Activated CD8-positive, alpha-beta T cell treated with anti-CD3 and anti-CD28 coated beads for 36 hours (primary cell): ENCODE measurements around the gene STUM. TPM values are rescaled to one million over a fixed set of nuclear protein-coding genes. Genes with fewer than 3 reads are reported as not detected.

Experiments
- ATAC-seq: fragments of 200-7000 bp; cut with Tn5 transposase; one replicate; pipeline ENCODE4 v1.10.0; 2021; ENCODE audit warnings: mild to moderate bottlenecking, moderate library complexity
- CTCF ChIA-PET: fragments of 350-600 bp; sonication (Branson Sonifier 250); formaldehyde crosslinking; loops from one replicate; lab custom pipeline; 2021; ENCODE audit warnings: antibody characterized with exemption; lab: Charles Lee
- POLR2A ChIA-PET: fragments of 350-600 bp; sonication (Branson Sonifier 250); formaldehyde crosslinking; loops from one replicate; lab custom pipeline; 2021; ENCODE audit warnings: antibody characterized with exemption; lab: Charles Lee
- DNase-seq: peaks from one replicate; pipeline ENCODE4 v3.0.0-alpha.2; 2020
- H3K27ac Mint-ChIP-seq: one replicate; pipeline ENCODE4 v1.8.0; 2021; ENCODE audit warnings: mild to moderate bottlenecking, mixed read lengths
- H3K27me3 Mint-ChIP-seq: one replicate; pipeline ENCODE4 v1.8.0; 2021; ENCODE audit warnings: mixed read lengths
- H3K36me3 Mint-ChIP-seq: one replicate; pipeline ENCODE4 v1.8.0; 2021; ENCODE audit warnings: low read depth, mixed read lengths
- H3K4me1 Mint-ChIP-seq: one replicate; pipeline ENCODE4 v1.8.0; 2021; ENCODE audit warnings: low read depth, mixed read lengths
- H3K4me3 Mint-ChIP-seq: one replicate; pipeline ENCODE4 v1.8.0; 2021; ENCODE audit warnings: mild to moderate bottlenecking, moderate library complexity, mixed read lengths
- H3K9me3 Mint-ChIP-seq: one replicate; pipeline ENCODE4 v1.8.0; 2021; ENCODE audit warnings: mixed read lengths
- intact Hi-C: fragments of 100-400 bp; cut with micrococcal nuclease; formaldehyde crosslinking; loops from one replicate; pipeline ENCODE4 v1.10.0; 2022
- total RNA-seq, 2 experiments: library from RNA; stranded (reverse); gene quantifications; one replicate each; pipeline ENCODE4 v1.2.3, GENCODE V29; 2021
- TF ChIP-seq, protein P1 (sequence below): fragments of 200-600 bp; IDR thresholded peaks from one replicate; pipeline ENCODE4 v1.8.0; 2022; ENCODE audit warnings: antibody characterized with exemption, mild to moderate bottlenecking

The STUM gene
- total RNA-seq, 2 experiments from 2014 or later = not detected

DNA sequence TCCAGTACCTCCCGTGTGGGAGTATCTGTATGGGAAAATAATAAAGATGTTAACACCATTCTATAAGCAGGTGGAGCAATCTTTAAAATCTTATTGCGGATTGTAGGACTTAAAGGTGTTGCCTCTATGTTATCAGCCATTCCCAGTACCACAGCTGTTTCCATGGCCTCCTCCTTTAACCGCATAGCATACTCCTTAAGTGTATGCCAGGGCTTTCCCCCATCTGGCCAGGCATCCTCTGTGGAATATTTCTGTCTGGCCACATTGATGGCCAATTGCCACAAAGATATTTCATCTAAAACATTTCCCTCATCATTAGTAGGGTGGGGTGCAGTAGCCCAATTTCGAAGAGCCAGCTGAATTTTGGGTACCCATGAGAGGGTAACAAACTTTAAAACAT is 7.3 kb upstream of the STUM start:
- ATAC-seq = no peak
- H3K4me3 Mint-ChIP-seq = no peak overlapping the region
- H3K4me1 Mint-ChIP-seq = no peaks in the 10 kb centered on the region
- H3K27ac Mint-ChIP-seq = no peak overlapping the region
- ChIA-PET CTCF (interaction anchor here (1.3 kb wide), 2 partner anchors 67 to 85 kb away, joined by 3 to 4 read pairs; no protein-coding TSS in a partner anchor), POLR2A (no interaction called here)
- H3K27me3 Mint-ChIP-seq = peaks cover 10% of the 10 kb centered on the region
- H3K9me3 Mint-ChIP-seq = no peaks in the 10 kb centered on the region
- intact Hi-C loops = loop anchor here (10.0 kb wide), 1 partner anchor 116 kb away; no protein-coding TSS in a partner anchor
- no peaks in the 10 kb centered on the region for H3K36me3 Mint-ChIP-seq
- DNase-seq = no peak
- TF ChIP-seq, protein P1, sequence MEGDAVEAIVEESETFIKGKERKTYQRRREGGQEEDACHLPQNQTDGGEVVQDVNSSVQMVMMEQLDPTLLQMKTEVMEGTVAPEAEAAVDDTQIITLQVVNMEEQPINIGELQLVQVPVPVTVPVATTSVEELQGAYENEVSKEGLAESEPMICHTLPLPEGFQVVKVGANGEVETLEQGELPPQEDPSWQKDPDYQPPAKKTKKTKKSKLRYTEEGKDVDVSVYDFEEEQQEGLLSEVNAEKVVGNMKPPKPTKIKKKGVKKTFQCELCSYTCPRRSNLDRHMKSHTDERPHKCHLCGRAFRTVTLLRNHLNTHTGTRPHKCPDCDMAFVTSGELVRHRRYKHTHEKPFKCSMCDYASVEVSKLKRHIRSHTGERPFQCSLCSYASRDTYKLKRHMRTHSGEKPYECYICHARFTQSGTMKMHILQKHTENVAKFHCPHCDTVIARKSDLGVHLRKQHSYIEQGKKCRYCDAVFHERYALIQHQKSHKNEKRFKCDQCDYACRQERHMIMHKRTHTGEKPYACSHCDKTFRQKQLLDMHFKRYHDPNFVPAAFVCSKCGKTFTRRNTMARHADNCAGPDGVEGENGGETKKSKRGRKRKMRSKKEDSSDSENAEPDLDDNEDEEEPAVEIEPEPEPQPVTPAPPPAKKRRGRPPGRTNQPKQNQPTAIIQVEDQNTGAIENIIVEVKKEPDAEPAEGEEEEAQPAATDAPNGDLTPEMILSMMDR = no peak

DNA sequence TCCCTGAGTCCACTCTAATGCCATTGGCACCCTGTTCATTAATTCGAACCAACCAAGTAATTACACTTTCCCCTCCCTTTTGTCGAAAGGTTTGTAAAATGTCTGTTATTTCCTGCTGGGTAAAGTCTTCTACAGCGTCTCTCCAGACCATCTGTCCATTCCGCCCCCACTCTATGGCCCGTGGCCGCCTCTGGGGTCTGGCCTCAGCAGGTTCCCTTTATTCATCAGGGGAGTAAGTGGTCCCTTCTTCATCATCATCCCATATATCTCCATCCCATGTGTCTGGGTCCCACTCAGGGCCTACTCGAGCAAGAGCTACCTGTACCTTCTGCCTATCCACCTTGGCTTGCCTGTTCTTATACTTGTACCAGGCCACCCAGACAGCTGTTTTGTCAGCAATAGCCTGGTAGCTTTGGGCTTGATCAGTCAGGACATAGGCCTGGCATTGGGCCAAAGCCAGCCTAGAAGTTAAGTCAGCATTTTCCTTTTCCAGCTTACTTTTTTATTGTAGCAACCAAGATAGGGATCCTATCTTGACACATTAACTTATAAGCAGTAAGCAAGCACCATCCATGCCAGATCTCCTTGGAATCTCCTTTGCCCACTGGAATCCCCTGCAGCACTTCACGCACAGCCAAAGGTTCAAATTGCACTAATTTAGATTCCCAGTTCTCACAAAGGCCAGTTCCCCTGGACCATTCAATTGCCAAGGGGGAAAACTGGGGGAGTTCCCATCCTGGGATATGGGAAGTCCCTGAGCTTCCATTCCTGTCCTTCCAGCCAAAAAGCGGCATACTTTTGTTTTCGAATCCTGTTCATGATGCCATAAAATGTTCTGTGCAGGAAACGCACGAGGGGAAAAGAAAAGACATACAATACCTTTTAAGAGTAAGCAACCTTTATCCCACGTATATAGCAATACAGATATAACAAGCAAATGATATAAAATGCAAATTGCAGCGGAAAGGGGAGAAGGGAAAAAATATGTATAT is 6.6 kb upstream of the STUM start:
- ATAC-seq (no peak), DNase-seq (no peak)
- H3K27me3 Mint-ChIP-seq = peaks cover 15% of the 10 kb centered on the region
- H3K36me3 Mint-ChIP-seq = no peaks in the 10 kb centered on the region
- TF ChIP-seq, protein P1 = no peak
- H3K4me3 Mint-ChIP-seq = no peak overlapping the region
- intact Hi-C loops = loop anchor here (10.0 kb wide), 1 partner anchor 117 kb away; no protein-coding TSS in a partner anchor
- H3K27ac Mint-ChIP-seq = no peak overlapping the region
- POLR2A ChIA-PET = interaction anchor here (0.6 kb wide), 2 partner anchors 8 to 26 kb away, joined by 3 to 4 read pairs; no protein-coding TSS in a partner anchor
- no peaks in the 10 kb centered on the region for H3K4me1 Mint-ChIP-seq
- no peaks in the 10 kb centered on the region for H3K9me3 Mint-ChIP-seq
- CTCF ChIA-PET = interaction anchor here (1.3 kb wide), 2 partner anchors 67 to 84 kb away, joined by 3 to 4 read pairs; no protein-coding TSS in a partner anchor

DNA sequence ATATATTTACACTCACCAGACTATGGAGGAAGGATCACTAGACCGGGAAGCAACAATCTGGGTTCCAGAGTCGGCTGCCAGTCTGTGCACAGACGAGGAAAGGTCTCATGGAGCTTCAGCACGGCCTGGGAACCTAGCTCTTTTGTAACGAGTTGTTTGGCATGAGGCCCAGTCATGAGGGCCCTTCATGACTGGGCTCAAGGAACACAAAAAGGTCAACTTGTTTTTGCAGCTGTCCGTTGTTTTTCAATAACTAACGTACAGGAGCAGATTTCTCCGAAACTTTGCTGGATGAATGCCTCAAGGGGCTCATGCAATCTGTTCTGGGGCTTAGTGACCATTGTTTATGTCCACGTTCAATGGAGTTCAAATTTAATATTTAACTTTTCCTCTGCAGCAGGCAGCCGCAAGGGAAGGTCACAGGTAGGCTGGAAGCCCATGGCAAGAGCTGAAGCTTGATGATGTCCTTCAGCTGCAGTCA is 5.9 kb upstream of the STUM start:
- no peak for ATAC-seq
- POLR2A ChIA-PET = interaction anchor here (0.6 kb wide), 1 partner anchor 50 kb away, joined by 3 read pairs; no protein-coding TSS in a partner anchor
- H3K27ac Mint-ChIP-seq = no peak overlapping the region
- intact Hi-C loops = loop anchor here (10.0 kb wide), 1 partner anchor 118 kb away; no protein-coding TSS in a partner anchor
- no peak overlapping the region for H3K4me3 Mint-ChIP-seq
- H3K9me3 Mint-ChIP-seq = no peaks in the 10 kb centered on the region
- no peaks in the 10 kb centered on the region for H3K36me3 Mint-ChIP-seq
- CTCF ChIA-PET = interaction anchor here (1.3 to 1.8 kb wide), 2 partner anchors 27 to 84 kb away, joined by 4 to 5 read pairs; no protein-coding TSS in a partner anchor
- TF ChIP-seq, protein P1 = no peak
- no peak for DNase-seq
- peaks cover 18% of the 10 kb centered on the region for H3K27me3 Mint-ChIP-seq
- H3K4me1 Mint-ChIP-seq = no peaks in the 10 kb centered on the region

DNA sequence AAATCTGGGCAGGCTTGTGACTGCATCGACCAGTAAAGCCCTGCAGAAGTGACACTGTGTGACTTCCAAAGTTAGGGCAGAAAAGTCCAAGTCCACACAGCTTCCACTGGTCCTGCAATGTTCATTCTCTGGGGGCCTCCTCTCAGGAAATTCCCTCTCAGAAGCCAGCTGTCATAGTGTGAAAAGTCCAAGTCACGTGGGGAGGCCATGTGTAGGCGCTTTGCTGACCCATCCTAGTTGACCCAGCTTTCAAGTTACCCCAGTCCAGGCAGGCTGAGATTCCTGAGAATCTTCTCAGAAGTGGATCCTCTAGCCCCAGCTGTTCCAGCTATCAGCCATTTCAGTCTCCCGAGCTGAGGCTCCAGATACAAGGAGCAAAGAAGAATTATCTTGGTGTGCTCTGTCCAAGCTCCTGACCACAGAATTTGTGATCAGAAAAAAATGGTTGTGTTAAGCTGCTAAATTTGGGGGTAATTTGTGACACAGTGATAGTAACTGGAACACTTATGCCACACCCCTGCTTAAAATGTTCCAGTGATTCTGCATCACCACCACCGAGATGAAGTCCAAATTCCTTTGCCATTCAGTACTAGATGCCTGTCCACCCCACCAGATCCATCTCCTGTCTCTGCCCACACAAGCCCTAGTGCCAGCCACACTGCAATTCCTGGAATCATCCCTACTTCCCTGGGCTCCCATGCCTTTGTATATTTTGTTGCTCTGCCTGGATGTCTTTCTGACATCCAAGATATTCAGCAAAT is 2.5 kb upstream of the STUM start:
- H3K36me3 Mint-ChIP-seq = no peaks in the 10 kb centered on the region
- intact Hi-C loops = loop anchor here (5.0 to 10.0 kb wide), 2 partner anchors 61 to 121 kb away; no protein-coding TSS in a partner anchor
- ChIA-PET POLR2A (interaction anchor here (1.1 kb wide), 1 partner anchor 138 kb away, joined by 3 read pairs; the partner anchor contains the start of gene PARP1), CTCF (interaction anchor here (0.8 to 3.2 kb wide), 5 partner anchors 21 to 121 kb away, joined by 3 to 14 read pairs (median 5); no protein-coding TSS in a partner anchor)
- ATAC-seq = no peak
- no peaks in the 10 kb centered on the region for H3K9me3 Mint-ChIP-seq
- no peak overlapping the region for H3K27ac Mint-ChIP-seq
- TF ChIP-seq, protein P1 = no peak
- peaks cover 35% of the 10 kb centered on the region for H3K27me3 Mint-ChIP-seq
- H3K4me3 Mint-ChIP-seq = no peak overlapping the region
- peaks cover 13% of the 10 kb centered on the region for H3K4me1 Mint-ChIP-seq
- no peak for DNase-seq
